ENCODE results near the gene COX7A2.

The COX7A2 gene

GRCh38 chr6:75268121-75268987 is 24.8 kb upstream of the COX7A2 start:
- DNase-seq (ENCODE audit: low read depth in 2 of 2) = no peak

GRCh38 chr6:75267461-75267860 is 23.9 kb upstream of the COX7A2 start:
- no peak for DNase-seq (ENCODE audit: low read depth in 2 of 2)

- DNase-seq (ENCODE audit: low read depth in 2 of 2) = no peak
These were observed 23.2 kb upstream of the COX7A2 start for GRCh38 chr6:75266716-75267291.

- no peak for DNase-seq (ENCODE audit: low read depth in 2 of 2)
These were observed 19.8 kb upstream of the COX7A2 start for GRCh38 chr6:75263401-75263750.

GRCh38 chr6:75262716-75263400 is 19.3 kb upstream of the COX7A2 start:
- DNase-seq (ENCODE audit: low read depth in 2 of 2) = no peak

- no peak for DNase-seq (ENCODE audit: low read depth in 2 of 2)
These were observed 17.7 kb upstream of the COX7A2 start for GRCh38 chr6:75261299-75261698.

- DNase-seq (ENCODE audit: low read depth in 2 of 2) = no peak
These were observed 13.9 kb upstream of the COX7A2 start for GRCh38 chr6:75257343-75258087.

GRCh38 chr6:75250552-75250951 is 7.0 kb upstream of the COX7A2 start:
- no peak for DNase-seq (ENCODE audit: low read depth in 2 of 2)

GRCh38 chr6:75249837-75250236 is 6.2 kb upstream of the COX7A2 start:
- no peak for DNase-seq (ENCODE audit: low read depth in 2 of 2)

GRCh38 chr6:75246386-75246785 is 2.8 kb upstream of the COX7A2 start:
- no peak for DNase-seq (ENCODE audit: low read depth in 2 of 2)

GRCh38 chr6:75244063-75244584 is 523 bp upstream of the COX7A2 start:
- no peak for DNase-seq (ENCODE audit: low read depth in 2 of 2)

GRCh38 chr6:75236630-75237029 is 7.0 kb downstream of the COX7A2 start:
- no peak for DNase-seq (ENCODE audit: low read depth in 2 of 2)

- no peak for DNase-seq (ENCODE audit: low read depth in 2 of 2)
These were observed 8.3 kb downstream of the COX7A2 start for GRCh38 chr6:75235271-75235670.

- no peak for DNase-seq (ENCODE audit: low read depth in 2 of 2)
These were observed 9.3 kb downstream of the COX7A2 start for GRCh38 chr6:75234126-75234865.

- no peak for DNase-seq (ENCODE audit: low read depth in 2 of 2)
These were observed 10.4 kb downstream of the COX7A2 start for GRCh38 chr6:75233092-75233615.

- DNase-seq (ENCODE audit: low read depth in 2 of 2) = no peak
These were observed 12.9 kb downstream of the COX7A2 start for GRCh38 chr6:75230484-75231325.

GRCh38 chr6:75224303-75224926 is 19.2 kb downstream of the COX7A2 start:
- DNase-seq (ENCODE audit: low read depth in 2 of 2) = no peak

GRCh38 chr6:75223428-75223827 is 20.2 kb downstream of the COX7A2 start:
- DNase-seq (ENCODE audit: low read depth in 2 of 2) = no peak

GRCh38 chr6:75222261-75222660 is 21.3 kb downstream of the COX7A2 start:
- no peak for DNase-seq (ENCODE audit: low read depth in 2 of 2)

- DNase-seq (ENCODE audit: low read depth in 2 of 2) = no peak
These were observed 22.5 kb downstream of the COX7A2 start for GRCh38 chr6:75221116-75221515.

Measured in stimulated activated CD4-positive, alpha-beta T cell treated with anti-CD3 and anti-CD28 coated beads, Interleukin-12 subunit alpha, Interleukin-12 subunit beta, amount 100 ng/mL, for 24 hours (primary cell).